ENCODE measurements around the gene MUC13.
A peak's percentile ranks its signal among the peaks of the same experiment; 100 is the strongest.

MUC13 gene

GRCh38 chr3:124923833-124924232, 10.7 kb downstream of the MUC13 start:
- Histone ChIP-seq H3K23ac (ENCODE audit: low read length) (no peak overlapping the region), H2BK120ac (ENCODE audit: low read depth, low read length) (no peak overlapping the region), H4K5ac (ENCODE audit: low read length) (no peak overlapping the region), H3K79me1 (ENCODE audit: low read length) (no peaks in the 10 kb centered on the region), H3K9ac (ENCODE audit: low read length) (no peak overlapping the region), H3K4me2 (ENCODE audit: low read length) (no peak overlapping the region), H2AK5ac (ENCODE audit: low read length) (no peak overlapping the region), H3K79me2 (ENCODE audit: control insufficient read depth, insufficient read depth, low read length) (no peaks in the 10 kb centered on the region), H3K27ac (ENCODE audit: low read depth, low read length) (no peak overlapping the region), H3K56ac (ENCODE audit: low read length) (no peak overlapping the region), H2BK5ac (ENCODE audit: low read length) (no peak overlapping the region), H3K27me3 (ENCODE audit: insufficient read depth, low read length, poor library complexity) (no peaks in the 10 kb centered on the region), H3K4me3 (ENCODE audit: low read length) (no peak overlapping the region), H3K4ac (ENCODE audit: low read depth, low read length) (no peak overlapping the region), H4K8ac (ENCODE audit: low read depth, low read length) (no peak overlapping the region), H2BK15ac (replicated peaks; ENCODE audit: low read depth) (no peak overlapping the region), H3K36me3 (ENCODE audit: control insufficient read depth, insufficient read depth, low read length) (no peaks in the 10 kb centered on the region), H3K4me1 (ENCODE audit: control insufficient read depth, low read depth, low read length) (peaks cover 4% of the 10 kb centered on the region), H3K18ac (ENCODE audit: low read length) (no peak overlapping the region)
- DNase-seq = no peak

DNA sequence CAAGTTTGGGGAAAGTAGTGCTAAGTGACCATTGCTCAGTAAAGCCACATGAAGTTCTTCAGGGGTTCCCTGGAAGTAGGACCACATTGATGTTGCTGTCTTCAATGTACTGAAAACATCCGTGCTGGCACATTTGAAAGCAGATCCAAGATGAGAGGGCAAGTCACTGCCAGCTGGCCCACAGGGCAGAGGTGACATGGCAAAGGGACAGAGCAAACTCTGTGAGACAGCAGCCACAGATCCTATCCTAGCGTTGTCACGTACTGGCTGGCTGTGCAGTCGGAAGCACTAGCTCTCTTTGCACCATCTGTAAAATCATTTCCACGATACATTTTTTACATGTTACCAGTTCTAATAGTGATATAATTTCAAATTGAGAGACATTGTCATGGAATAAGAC, 13.8 kb downstream of the MUC13 start:
- Histone ChIP-seq H2AK5ac (ENCODE audit: low read length) (no peak overlapping the region), H3K79me2 (ENCODE audit: control insufficient read depth, insufficient read depth, low read length) (no peaks in the 10 kb centered on the region), H3K4me2 (ENCODE audit: low read length) (no peak overlapping the region), H2BK15ac (replicated peaks; ENCODE audit: low read depth) (no peak overlapping the region), H3K56ac (ENCODE audit: low read length) (no peak overlapping the region), H3K27ac (ENCODE audit: low read depth, low read length) (no peak overlapping the region), H4K8ac (ENCODE audit: low read depth, low read length) (no peak overlapping the region), H3K79me1 (ENCODE audit: low read length) (no peaks in the 10 kb centered on the region), H3K4me1 (ENCODE audit: control insufficient read depth, low read depth, low read length) (peaks cover 4% of the 10 kb centered on the region), H3K4me3 (ENCODE audit: low read length) (no peak overlapping the region), H3K23ac (ENCODE audit: low read length) (no peak overlapping the region), H3K4ac (ENCODE audit: low read depth, low read length) (no peak overlapping the region), H3K27me3 (ENCODE audit: insufficient read depth, low read length, poor library complexity) (no peaks in the 10 kb centered on the region), H2BK5ac (ENCODE audit: low read length) (no peak overlapping the region), H2BK120ac (ENCODE audit: low read depth, low read length) (no peak overlapping the region), H4K5ac (ENCODE audit: low read length) (no peak overlapping the region), H3K9ac (ENCODE audit: low read length) (no peak overlapping the region), H3K18ac (ENCODE audit: low read length) (no peak overlapping the region), H3K36me3 (ENCODE audit: control insufficient read depth, insufficient read depth, low read length) (no peaks in the 10 kb centered on the region)
- DNase-seq = no peak
- no CpG with 5 or more reads among the region's 5 CpGs for WGBS (ENCODE audit: extremely low coverage, insufficient coverage, low lambda C conversion rate)

DNA sequence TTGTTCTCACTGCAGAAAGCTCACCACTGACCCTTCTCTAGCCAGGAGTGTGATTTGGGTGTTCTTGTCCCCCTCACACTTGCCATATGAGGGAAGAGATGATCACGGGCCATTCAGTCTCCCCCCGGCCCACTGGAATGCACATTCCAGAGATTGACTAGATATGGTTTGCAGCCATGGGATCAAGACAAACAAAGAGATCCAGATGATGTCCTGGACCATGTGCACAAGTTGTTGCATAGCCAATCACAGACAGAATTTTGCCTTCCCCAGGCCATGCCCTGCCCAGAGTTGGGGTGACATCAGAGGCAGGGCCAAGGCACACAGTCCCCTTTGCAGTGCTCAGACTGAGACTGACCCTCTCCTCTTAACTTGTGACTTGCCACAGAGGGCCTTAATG, 14.8 kb downstream of the MUC13 start:
- Histone ChIP-seq H2BK5ac (ENCODE audit: low read length) (no peak overlapping the region), H3K27ac (ENCODE audit: low read depth, low read length) (no peak overlapping the region), H3K18ac (ENCODE audit: low read length) (no peak overlapping the region), H3K79me2 (ENCODE audit: control insufficient read depth, insufficient read depth, low read length) (no peaks in the 10 kb centered on the region), H2BK15ac (replicated peaks; ENCODE audit: low read depth) (no peak overlapping the region), H3K4me3 (ENCODE audit: low read length) (no peak overlapping the region), H3K9ac (ENCODE audit: low read length) (no peak overlapping the region), H4K8ac (ENCODE audit: low read depth, low read length) (no peak overlapping the region), H3K4me1 (ENCODE audit: control insufficient read depth, low read depth, low read length) (peaks cover 7% of the 10 kb centered on the region), H3K79me1 (ENCODE audit: low read length) (no peaks in the 10 kb centered on the region), H3K36me3 (ENCODE audit: control insufficient read depth, insufficient read depth, low read length) (no peaks in the 10 kb centered on the region), H2BK120ac (ENCODE audit: low read depth, low read length) (no peak overlapping the region), H3K4me2 (ENCODE audit: low read length) (no peak overlapping the region), H3K56ac (ENCODE audit: low read length) (no peak overlapping the region), H3K27me3 (ENCODE audit: insufficient read depth, low read length, poor library complexity) (no peaks in the 10 kb centered on the region), H3K4ac (ENCODE audit: low read depth, low read length) (no peak overlapping the region), H2AK5ac (ENCODE audit: low read length) (no peak overlapping the region), H4K5ac (ENCODE audit: low read length) (no peak overlapping the region), H3K23ac (ENCODE audit: low read length) (no peak overlapping the region)
- DNase-seq = peak; percentile 72
- WGBS (ENCODE audit: extremely low coverage, insufficient coverage, low lambda C conversion rate) = no CpG with 5 or more reads among the region's 2 CpGs

GRCh38 chr3:124918524-124918923, 16.0 kb downstream of the MUC13 start:
- H3K9ac ChIP-seq (ENCODE audit: low read length) = no peak overlapping the region
- H2BK120ac ChIP-seq (ENCODE audit: low read depth, low read length) = no peak overlapping the region
- H3K56ac ChIP-seq (ENCODE audit: low read length) = peak overlapping the region; percentile 15
- no peaks in the 10 kb centered on the region for H3K79me1 ChIP-seq (ENCODE audit: low read length)
- H3K4ac ChIP-seq (ENCODE audit: low read depth, low read length) = no peak overlapping the region
- peaks cover 7% of the 10 kb centered on the region for H3K4me1 ChIP-seq (ENCODE audit: control insufficient read depth, low read depth, low read length)
- H3K18ac ChIP-seq (ENCODE audit: low read length) = no peak overlapping the region
- H3K79me2 ChIP-seq (ENCODE audit: control insufficient read depth, insufficient read depth, low read length) = no peaks in the 10 kb centered on the region
- H3K23ac ChIP-seq (ENCODE audit: low read length) = no peak overlapping the region
- no peak overlapping the region for H4K8ac ChIP-seq (ENCODE audit: low read depth, low read length)
- no CpG with 5 or more reads among the region's 2 CpGs for WGBS (ENCODE audit: extremely low coverage, insufficient coverage, low lambda C conversion rate)
- no peak overlapping the region for H2AK5ac ChIP-seq (ENCODE audit: low read length)
- H3K27ac ChIP-seq (ENCODE audit: low read depth, low read length) = no peak overlapping the region
- no peaks in the 10 kb centered on the region for H3K27me3 ChIP-seq (ENCODE audit: insufficient read depth, low read length, poor library complexity)
- H2BK15ac ChIP-seq (replicated peaks; ENCODE audit: low read depth) = no peak overlapping the region
- H3K4me3 ChIP-seq (ENCODE audit: low read length) = no peak overlapping the region
- no peak overlapping the region for H3K4me2 ChIP-seq (ENCODE audit: low read length)
- no peak overlapping the region for H2BK5ac ChIP-seq (ENCODE audit: low read length)
- H4K5ac ChIP-seq (ENCODE audit: low read length) = no peak overlapping the region
- no peaks in the 10 kb centered on the region for H3K36me3 ChIP-seq (ENCODE audit: control insufficient read depth, insufficient read depth, low read length)
- DNase-seq = no peak

DNA sequence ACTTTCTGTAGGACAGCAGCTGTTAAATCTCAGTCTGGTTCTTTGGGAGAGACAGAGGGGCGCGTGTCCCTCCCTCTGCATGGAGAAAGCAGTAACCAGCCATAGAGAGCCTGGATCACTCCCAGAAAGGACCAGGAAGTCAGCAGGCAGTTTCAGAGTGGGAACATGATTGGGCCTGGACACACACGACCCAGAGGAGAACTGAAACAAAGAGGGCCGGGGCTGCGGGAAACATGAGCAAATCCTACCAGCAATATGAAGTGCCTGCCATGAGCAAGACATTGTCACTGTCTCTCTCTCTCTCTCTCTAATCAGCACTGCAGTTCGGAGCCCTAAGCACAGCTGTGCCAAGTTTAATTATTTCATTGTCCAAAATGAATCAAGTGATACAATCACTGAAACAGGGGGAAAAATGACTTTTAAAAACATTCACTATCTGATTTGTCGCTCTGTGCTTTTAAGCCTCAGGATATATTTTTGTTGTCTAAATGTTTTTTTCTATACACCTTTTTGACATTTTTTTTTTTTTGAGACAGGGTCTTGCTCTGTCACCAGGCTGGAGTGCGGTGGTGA, 17.6 kb downstream of the MUC13 start:
- Histone ChIP-seq H2BK15ac (replicated peaks; ENCODE audit: low read depth) (no peak overlapping the region), H3K4me3 (ENCODE audit: low read length) (no peak overlapping the region), H3K4me1 (ENCODE audit: control insufficient read depth, low read depth, low read length) (peaks cover 12% of the 10 kb centered on the region), H2AK5ac (ENCODE audit: low read length) (no peak overlapping the region), H2BK120ac (ENCODE audit: low read depth, low read length) (no peak overlapping the region), H3K36me3 (ENCODE audit: control insufficient read depth, insufficient read depth, low read length) (no peaks in the 10 kb centered on the region), H3K56ac (ENCODE audit: low read length) (peak overlapping the region; percentile 67), H3K18ac (ENCODE audit: low read length) (no peak overlapping the region), H3K4me2 (ENCODE audit: low read length) (no peak overlapping the region), H3K9ac (ENCODE audit: low read length) (peak overlapping the region; percentile 26), H3K79me2 (ENCODE audit: control insufficient read depth, insufficient read depth, low read length) (no peaks in the 10 kb centered on the region), H4K5ac (ENCODE audit: low read length) (no peak overlapping the region), H2BK5ac (ENCODE audit: low read length) (no peak overlapping the region), H3K27ac (ENCODE audit: low read depth, low read length) (no peak overlapping the region), H3K23ac (ENCODE audit: low read length) (no peak overlapping the region), H4K8ac (ENCODE audit: low read depth, low read length) (no peak overlapping the region), H3K79me1 (ENCODE audit: low read length) (no peaks in the 10 kb centered on the region), H3K27me3 (ENCODE audit: insufficient read depth, low read length, poor library complexity) (no peaks in the 10 kb centered on the region), H3K4ac (ENCODE audit: low read depth, low read length) (no peak overlapping the region)
- DNase-seq = peak; percentile 10
- no CpG with 5 or more reads among the region's 8 CpGs for WGBS (ENCODE audit: extremely low coverage, insufficient coverage, low lambda C conversion rate)

- H3K4me1 ChIP-seq (ENCODE audit: control insufficient read depth, low read depth, low read length) = peaks cover 16% of the 10 kb centered on the region
- H2BK5ac ChIP-seq (ENCODE audit: low read length) = peak overlapping the region; percentile 17
- no peak for DNase-seq
These were observed 19.3 kb downstream of the MUC13 start for GRCh38 chr3:124915254-124915653.

More at GRCh38 chr3:124915254-124915653, 19.3 kb downstream of the MUC13 start:
- no peak overlapping the region for H4K5ac ChIP-seq (ENCODE audit: low read length)
- H3K9ac ChIP-seq (ENCODE audit: low read length) = no peak overlapping the region
- no peak overlapping the region for H2BK15ac ChIP-seq (replicated peaks; ENCODE audit: low read depth)
- no peak overlapping the region for H4K8ac ChIP-seq (ENCODE audit: low read depth, low read length)
- H3K27ac ChIP-seq (ENCODE audit: low read depth, low read length) = no peak overlapping the region
- H2BK120ac ChIP-seq (ENCODE audit: low read depth, low read length) = no peak overlapping the region
- H3K23ac ChIP-seq (ENCODE audit: low read length) = no peak overlapping the region
- H3K4me2 ChIP-seq (ENCODE audit: low read length) = no peak overlapping the region
- H3K4me3 ChIP-seq (ENCODE audit: low read length) = no peak overlapping the region
- peak overlapping the region; percentile 4 for H3K56ac ChIP-seq (ENCODE audit: low read length)
- H3K79me1 ChIP-seq (ENCODE audit: low read length) = no peaks in the 10 kb centered on the region
- peak overlapping the region; percentile 35 for H2AK5ac ChIP-seq (ENCODE audit: low read length)
- H3K36me3 ChIP-seq (ENCODE audit: control insufficient read depth, insufficient read depth, low read length) = no peaks in the 10 kb centered on the region
- no peak overlapping the region for H3K4ac ChIP-seq (ENCODE audit: low read depth, low read length)
- H3K27me3 ChIP-seq (ENCODE audit: insufficient read depth, low read length, poor library complexity) = no peaks in the 10 kb centered on the region
- WGBS (ENCODE audit: extremely low coverage, insufficient coverage, low lambda C conversion rate) = no CpG with 5 or more reads among the region's 3 CpGs
- H3K18ac ChIP-seq (ENCODE audit: low read length) = no peak overlapping the region
- no peaks in the 10 kb centered on the region for H3K79me2 ChIP-seq (ENCODE audit: control insufficient read depth, insufficient read depth, low read length)
